Inferior parietal cortex (tissue), 1 donor: Measurements from ENCODE around the gene TPO.
"Not testable (repeated sequence)": the region's sequence is repeated elsewhere in the genome, so short reads cannot be mapped to it uniquely, and the experiment has no call there.

Source experiments
- DNase-seq: peaks from one replicate; pipeline ENCODE4 v3.0.0-alpha.2; 2016; ENCODE audit errors: extremely low spot score

Gene TPO

DNA sequence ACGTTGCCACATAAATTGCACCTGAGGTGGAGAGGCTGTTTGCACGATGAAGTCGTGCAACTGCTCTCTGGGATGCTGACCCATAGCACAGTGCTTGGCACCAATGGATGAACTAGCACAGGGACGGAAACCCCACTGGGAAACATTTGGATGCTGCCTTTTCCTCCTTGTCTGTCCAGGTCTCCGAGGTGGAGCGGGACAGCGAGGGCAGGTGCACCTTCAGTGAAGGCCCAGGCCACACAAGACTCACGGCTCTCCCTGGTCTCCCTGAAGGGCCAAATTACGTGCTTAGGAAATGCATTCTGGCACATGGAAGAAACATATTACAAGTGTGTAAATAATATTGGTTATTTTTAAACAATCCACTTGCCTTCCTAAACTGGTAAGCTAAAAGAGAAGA lies 70.3 kb downstream of the TPO start:
- no peak for DNase-seq

DNA sequence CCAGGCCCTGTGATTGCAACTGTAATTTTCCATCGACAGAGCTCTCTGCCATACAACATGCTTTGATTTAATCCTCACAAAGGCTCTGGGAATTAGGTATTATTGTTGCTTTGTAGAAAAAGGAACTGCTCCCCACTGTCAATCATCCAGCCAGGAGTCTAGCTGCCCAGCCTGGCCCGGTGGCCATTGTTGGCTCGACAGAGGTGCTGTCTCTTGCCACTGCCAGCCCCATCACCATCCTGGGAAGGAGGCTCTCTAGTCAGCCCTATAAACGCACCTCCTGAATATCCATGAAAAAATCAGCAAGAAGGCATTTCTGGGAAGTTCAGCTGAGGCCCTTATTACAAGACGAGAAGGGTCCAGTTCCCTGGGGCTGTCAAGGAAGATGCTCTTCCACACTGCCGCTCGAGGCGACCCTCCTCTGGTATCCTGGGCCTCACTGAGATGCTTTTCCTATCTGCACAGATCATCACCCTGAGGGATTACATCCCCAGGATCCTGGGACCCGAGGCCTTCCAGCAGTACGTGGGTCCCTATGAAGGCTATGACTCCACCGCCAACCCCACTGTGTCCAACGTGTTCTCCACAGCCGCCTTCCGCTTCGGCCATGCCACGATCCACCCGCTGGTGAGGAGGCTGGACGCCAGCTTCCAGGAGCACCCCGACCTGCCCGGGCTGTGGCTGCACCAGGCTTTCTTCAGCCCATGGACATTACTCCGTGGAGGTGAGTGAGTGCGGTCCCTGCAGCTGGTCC lies 71.0 kb downstream of the TPO start:
- no peak for DNase-seq

DNA sequence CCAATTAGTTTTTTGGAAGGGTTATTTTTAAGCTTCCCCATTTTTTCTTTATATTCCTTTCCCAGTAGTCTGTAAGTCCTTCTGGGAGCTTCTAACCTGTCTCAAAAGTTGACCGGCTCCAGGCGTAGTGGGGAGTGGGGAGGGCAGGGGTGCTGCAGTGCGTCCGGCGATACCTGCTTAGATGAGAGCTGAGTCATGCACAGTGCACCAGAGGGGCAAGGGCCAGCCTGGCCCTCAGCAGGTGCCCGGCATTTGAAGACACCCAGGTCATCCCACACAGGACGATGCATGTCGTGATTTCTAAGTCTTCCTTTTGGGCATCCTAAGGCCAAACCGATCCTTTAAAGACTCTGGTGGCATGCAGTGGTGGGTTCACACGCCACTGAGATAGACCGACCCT lies 73.4 kb downstream of the TPO start:
- DNase-seq: no peak

DNA sequence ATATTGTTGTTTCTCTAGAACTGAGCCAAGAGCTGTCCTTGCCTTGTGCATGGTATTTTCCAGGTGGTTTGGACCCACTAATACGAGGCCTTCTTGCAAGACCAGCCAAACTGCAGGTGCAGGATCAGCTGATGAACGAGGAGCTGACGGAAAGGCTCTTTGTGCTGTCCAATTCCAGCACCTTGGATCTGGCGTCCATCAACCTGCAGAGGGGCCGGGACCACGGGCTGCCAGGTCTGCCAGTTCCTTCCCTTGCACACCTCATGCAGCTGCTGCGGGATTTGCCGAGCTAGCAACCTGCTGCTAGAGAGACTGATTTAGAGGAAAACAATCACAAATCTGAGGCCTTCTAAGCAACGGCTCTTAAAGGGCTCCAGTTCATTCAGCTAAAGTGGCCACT lies 74.5 kb downstream of the TPO start:
- no peak for DNase-seq

DNA sequence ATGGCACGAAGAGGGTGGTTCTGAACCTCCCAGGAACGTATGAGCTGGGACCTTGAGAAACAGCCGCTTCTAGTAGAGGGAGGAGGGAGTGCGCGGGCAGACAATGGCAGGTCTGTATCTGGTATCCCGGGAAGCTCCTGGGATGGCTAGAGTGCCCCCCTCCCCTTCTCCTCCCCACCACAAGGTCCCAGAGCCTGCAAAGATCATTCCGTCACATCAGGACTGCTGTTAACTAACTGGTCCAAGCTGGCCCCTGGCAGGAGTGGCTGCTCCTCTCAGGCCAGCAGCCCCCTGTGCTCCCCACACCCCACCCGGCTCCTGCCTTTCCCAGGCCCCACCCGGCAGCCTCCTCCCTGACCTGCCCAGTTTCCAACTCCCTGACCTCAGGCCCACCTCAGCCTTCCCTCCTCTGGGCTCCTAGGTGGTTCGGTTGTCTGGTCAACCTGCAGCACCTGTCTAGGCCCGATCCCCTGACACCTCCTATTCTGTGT lies 75.0 kb downstream of the TPO start:
- DNase-seq: no peak

DNA sequence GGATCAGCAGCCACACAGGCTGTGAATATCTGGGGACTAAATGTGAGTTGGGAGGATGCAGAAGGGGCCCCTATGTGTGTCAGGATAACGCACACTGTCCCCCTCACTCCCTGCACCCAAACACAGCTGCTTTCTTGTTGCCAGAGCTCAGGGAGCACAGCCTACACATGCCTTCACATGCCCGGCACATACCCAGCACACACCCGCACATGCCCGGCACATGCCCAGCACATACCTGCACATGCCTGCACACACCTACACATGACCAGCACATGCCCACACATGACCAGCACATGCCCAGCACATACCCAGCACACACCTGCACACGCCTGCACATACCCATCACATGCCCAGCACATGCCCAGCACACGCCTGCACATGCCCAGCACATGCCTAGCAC lies 75.6 kb downstream of the TPO start:
- DNase-seq: no peak

DNA sequence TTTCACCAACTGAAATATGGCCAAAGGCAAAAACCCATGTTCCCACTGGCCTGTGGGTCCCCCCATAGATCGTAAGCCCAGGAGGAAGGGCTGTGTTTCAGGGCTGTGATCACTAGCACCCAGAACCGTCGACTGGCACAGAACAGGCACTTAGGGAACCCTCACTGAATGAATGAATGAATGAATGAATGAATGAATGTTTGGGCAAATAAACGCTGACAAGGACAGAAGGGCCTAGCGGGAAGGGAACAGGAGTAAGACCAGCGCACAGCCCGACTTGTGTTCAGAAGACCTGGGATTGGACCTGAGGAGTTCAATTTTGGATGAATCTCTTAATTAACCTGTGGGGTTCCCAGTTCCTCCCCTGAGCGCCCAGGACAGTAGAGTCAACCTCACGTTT lies 76.2 kb downstream of the TPO start:
- no peak for DNase-seq

DNA sequence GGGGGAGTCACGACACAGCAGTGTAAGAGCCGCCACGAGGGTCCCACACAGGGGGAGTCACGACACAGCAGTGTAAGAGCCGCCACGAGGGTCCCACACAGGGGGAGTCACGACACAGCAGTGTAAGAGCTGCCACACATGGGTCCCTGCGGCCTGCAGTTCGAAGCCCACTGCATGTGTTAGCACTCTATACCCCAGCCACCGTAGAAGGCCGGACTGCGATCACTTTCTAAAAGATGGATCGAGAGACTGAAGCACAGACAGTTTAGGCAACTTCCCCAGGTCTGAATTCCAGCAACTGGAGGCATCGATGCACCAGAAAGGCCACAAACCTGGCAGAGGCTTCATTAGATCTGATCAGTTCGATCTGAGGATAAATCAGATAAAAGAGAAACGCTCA lies 77.1 kb downstream of the TPO start:
- not testable (repeated sequence) for DNase-seq

DNA sequence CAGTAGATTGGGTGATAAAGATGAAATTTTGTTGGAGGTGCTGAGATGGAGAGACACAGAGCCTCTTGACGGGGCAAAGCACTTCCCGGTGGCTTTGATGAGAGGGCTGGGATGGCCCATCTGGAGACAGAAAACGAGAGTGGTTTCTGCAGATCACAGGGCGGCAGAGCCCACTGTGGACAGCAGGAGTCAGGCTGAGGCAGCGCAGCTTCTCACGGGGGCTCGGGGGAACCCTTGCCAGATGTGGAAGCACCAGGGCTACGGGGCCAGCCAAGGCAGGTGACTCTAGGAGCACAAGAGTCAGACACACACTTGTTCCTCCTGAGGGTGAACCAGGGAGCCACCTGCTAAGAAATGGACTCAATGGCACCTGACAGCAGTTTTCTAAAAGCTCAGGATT lies 78.5 kb downstream of the TPO start:
- no peak for DNase-seq

DNA sequence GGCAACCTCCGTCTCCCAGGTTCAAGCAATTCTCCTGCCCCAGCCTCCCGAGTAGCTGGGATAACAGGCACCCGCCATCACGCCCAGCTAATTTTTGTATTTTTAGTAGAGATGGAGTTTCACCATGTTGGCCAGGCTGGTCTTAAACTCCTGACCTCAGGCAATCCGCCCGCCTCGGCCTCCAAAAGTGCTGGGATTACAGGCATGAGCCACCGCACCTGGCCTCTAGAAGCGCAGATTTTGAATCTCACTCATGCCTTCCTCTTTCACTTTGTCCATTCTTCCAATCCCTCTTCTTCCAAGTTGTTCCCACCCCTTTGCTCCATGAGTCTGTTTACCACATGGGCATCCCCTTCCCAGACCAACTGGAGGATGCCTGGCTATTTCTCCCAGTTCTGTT lies 79.0 kb downstream of the TPO start:
- not testable (repeated sequence) for DNase-seq

DNA sequence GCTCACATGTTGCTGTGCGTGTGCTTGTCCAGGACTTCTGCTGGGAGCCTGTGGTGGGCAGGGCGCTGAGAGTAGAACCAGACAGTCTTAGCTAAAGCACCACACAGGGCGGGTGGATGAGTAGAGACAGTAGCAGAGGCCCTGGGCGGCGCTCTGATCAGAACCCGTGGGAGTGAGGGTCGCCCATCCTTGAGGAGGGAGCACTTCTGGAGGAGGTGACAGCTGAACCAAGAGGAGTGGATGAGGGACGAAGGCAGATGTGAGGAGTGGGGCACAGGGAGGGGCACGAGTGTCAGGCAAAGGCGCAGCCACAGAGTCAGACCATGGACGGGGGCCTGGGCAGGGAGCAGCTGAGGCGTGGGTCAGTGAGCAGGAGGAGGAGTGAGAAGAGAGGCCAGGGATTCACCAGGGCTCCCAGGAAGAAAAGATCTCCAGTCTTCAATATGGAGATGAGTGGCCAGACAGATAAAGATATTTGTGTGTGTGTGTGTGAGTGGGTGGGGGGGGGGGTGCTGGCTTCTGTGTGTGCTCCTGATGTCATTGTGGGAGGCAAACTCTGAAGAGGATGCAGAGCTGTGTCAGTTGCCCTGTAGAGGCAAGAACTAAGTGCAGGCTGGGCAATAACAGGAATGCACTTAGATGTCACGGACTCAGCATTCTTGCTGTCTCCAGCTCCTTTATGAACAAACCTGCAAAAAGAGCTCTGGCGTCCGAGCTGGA lies 79.6 kb downstream of the TPO start:
- DNase-seq: no peak

DNA sequence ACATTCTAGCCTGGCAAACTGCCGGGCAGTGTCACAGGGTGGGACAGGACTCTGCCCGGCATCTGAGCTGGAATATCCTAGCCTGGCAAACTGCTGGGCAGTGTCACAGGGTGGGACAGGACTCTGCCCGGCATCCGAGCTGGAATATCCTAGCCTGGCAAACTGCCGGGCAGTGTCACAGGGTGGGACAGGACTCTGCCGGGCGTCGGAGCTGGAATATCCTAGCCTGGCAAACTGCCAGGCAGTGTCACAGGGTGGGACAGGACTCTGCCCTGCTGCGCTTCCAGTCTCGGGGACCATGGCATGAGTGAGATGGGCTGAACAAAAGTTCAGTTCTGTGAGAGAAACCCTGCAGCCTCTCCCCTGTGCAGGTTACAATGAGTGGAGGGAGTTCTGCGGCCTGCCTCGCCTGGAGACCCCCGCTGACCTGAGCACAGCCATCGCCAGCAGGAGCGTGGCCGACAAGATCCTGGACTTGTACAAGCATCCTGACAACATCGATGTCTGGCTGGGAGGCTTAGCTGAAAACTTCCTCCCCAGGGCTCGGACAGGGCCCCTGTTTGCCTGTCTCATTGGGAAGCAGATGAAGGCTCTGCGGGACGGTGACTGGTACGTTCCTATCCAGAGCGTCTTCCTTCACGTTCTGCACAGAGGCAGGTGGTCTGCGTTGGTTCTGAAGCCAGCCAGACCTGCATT lies 80.3 kb downstream of the TPO start:
- no peak for DNase-seq

DNA sequence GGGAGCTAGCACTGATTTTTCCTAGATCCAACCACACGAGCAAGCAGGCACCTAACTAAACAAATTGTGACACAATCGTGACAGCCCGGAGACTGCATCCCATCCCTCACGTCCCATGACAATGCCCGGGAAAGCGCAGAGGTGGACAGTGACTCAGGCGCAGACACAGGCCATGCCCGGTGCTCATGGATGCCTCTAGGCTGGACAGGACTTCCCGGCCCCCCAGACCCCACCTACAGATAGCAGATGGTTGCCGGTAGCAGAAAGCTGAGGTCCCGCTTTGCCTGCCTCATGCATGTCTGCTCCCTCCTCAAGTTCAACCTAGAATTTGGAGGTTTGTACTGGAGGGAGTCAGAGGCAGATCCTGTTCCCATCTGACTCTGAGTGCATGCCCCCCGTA lies 81.0 kb downstream of the TPO start:
- DNase-seq: no peak

DNA sequence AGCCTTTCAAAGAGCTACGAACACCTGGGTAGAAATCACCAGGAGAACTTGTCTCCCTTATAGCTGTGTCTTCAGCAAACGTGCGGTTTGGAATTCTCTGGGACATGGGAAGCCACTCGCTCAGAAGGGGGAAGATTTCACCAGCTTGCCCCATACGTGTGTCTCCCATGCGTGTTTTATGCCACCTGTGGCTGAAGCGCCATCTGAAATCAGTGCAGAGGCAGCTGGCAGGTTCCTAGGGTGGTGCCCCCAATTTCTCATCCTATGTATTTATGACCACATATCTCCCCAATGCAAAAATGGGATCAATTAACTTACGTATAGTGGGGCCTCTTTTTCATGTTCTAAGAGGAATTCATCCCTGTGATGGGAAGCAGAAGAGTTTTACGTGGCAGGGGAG lies 81.6 kb downstream of the TPO start:
- no peak for DNase-seq

DNA sequence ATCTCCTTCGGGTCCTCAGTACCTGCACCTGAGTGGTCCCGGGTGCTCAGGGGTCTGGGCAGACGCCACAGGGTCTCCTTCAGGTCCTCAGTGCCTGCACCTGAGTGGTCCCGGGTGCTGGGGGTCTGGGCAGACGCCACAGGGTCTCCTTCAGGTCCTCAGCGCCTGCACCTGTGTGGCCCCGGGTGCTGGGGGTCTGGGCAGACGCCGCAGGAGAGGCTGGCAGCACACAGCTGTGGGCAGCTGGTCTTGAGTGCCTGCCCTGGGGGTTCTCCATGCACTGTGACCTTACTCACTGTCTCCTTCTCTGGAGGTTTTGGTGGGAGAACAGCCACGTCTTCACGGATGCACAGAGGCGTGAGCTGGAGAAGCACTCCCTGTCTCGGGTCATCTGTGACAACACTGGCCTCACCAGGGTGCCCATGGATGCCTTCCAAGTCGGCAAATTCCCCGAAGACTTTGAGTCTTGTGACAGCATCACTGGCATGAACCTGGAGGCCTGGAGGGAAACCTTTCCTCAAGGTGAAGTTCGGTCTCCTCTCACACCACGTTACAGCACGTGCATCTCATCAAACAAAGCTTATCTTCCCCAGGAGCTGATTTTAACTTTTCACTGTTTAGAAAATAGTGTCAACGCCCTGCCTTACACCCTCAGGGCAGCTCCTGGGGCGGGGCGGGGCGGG lies 82.6 kb downstream of the TPO start:
- no peak for DNase-seq

DNA sequence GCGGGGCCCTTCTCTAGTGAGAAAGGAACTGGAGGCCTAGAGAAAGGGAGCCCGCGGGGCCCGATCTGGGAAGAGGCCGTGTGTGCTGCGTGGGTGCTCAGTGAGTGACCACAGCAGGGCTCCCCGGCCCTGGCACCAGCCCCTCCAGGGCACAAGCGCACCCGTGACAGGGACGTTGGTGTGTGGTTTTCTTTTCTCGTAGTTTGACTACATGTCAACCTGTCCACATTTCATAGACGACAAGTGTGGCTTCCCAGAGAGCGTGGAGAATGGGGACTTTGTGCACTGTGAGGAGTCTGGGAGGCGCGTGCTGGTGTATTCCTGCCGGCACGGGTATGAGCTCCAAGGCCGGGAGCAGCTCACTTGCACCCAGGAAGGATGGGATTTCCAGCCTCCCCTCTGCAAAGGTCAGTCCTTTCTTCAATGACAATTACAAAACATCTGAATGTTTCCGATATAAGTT lies 83.1 kb downstream of the TPO start:
- no peak for DNase-seq

DNA sequence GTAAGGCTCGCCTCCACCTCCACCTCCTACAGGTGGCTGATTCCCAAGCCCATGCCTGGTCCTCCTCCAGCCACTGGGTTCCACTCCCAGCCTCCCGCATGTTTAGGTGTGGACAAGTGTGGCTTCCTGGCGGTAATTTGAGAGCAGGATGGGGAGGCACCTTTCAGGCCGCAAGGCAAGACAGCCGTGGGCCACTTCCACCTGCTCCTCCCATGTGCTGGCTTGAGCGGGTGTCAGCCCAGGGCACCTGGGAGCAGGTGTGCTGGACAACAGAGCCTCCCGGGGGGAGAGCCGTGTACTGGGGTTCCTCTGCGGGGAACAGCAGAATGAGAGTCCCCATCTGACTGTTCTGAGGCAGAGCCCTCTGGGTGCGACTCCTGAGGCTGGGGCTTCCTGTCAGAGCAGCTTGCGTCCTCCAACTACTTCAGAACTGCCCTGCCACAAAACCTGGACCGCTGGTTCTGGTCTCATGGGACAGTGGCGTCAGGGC lies 83.9 kb downstream of the TPO start:
- DNase-seq: no peak

DNA sequence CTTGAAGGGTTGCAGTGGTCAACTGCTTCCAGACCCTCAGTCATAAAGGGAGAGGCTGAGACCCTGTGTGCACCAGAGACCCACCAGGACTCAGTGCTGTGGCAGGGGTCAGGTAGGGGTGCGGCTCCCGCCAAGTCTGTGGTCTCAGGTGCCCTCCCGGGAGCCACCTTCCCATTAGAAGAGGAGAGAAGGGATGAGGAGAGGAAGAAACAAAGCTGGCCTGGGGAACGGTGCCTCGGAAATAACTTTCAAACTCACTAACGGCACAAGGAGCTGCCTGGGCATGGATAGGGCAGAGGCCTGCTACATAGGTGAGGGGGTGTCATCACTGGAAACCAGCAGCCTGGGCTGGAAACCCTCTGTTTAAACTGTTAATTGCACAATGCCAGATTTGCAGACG lies 84.9 kb downstream of the TPO start:
- DNase-seq: no peak

DNA sequence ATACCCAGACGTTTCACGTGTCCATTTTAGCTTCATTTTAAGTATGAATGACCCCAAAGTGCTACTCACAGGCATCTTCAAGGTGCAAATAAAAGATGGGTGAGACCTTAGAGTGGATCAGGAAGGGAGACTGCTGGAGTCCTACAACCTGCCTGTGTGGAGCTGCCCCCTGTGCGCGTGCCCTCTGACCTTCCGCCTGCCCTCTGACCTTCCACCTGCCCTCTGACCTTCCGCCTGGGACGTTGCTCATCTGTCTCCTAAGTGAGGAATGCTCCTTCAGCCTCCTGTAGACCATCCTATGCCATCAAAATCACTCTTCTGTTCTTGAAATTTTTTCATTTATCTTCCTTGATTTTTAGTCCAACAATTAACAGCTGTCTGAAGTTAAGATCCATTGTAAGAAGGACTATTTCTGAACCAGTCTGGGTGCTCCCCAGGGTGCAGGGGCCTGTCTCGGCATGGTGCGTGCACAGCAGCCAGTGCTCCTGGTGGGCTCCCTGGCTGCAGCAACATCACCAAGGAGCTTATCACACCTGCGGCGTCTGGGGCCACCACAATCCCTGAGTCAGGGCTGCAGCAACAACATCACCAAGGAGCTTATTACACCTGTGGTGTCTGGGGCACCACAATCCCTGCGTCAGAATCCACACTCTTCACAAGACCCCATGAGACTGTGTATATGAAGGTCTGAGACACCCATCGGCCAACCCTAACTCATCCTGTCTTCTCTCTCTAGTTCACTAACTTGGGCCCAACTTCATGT lies 86.0 kb downstream of the TPO start:
- no peak for DNase-seq

DNA sequence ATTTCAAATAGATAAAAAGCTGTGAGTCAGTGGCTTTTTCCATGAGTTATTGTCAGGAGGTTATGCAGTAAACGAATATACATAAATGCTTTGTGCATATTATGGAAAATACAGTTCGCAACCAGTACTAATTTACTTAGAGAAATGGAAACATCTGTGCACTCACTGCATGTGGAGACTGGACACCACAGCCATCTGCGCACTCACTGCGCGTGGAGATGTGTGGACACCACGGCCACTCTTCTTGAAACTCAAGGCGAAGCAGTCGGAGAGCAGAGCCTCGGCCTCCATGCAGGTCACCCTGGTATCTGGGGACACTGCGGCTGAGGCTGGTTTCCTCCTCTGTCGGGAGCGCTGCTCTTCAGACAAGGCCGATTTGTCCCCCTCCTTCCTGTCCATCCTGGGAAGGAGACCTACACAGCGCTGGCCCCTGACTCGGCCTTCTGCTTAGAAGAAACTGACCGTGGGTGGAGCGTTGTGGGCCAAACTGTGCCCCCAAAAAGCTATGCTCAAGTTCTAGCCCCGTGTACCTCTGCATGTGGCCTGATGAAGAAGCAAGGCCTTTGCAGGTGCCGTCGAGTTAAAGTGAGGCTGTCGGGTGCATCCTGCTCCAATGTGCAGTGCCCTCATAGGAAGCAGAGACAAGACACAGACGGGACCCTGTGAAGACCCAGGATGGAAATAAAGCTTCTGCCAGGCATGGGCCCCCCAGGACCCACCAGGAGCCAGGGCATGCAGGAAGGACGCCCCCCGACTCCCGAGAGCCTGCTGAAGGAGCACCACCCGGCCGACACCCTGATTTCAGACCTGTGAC lies 88.0 kb downstream of the TPO start:
- no peak for DNase-seq
